ENCODE data around the gene EN2. TPM values are rescaled to one million over a fixed set of nuclear protein-coding genes. Genes with fewer than 3 reads are reported as not detected.

EN2 gene
- polyA plus RNA-seq, 2 of the 4 experiments (the other 2 are of a cell fraction), result 0.53 to 0.54 TPM

GRCh38 chr7:155490697-155491628, 33.0 kb downstream of the EN2 start:
- ChIA-PET POLR2A (no interaction called here), CTCF (no interaction called here)
- ATAC-seq, result no peak
- H3K4me1 ChIP-seq, result no peaks in the 10 kb centered on the region
- no peak overlapping the region for H3K4me3 ChIP-seq
- H3K4me2 ChIP-seq, result no peak overlapping the region
- DNase-seq (ENCODE audit: low read depth in 1 of 2, low spot score in 1 of 2), result no peak
- TF ChIP-seq MYC (IDR thresholded peaks at IDR 0.05; ENCODE audit: borderline replicate concordance, low read length) (no peak), NFE2L2 (conservative IDR thresholded peaks at IDR 0.05; ENCODE audit: low read length) (no peak), HEYL (CRISPR knock-in tag; IDR thresholded peaks at IDR 0.05) (no peak), RFX5 (IDR thresholded peaks at IDR 0.05) (no peak), FOSB (CRISPR knock-in tag; IDR thresholded peaks at IDR 0.05) (no peak), TFCP2L1 (CRISPR knock-in tag; IDR thresholded peaks at IDR 0.05) (no peak), KDM5A (IDR thresholded peaks at IDR 0.05) (no peak), MAZ (IDR thresholded peaks at IDR 0.05; ENCODE audit: borderline replicate concordance, low read depth, low read length) (no peak), ATOH8 (CRISPR knock-in tag; IDR thresholded peaks at IDR 0.05; ENCODE audit: low read depth) (no peak), CHD2 (IDR thresholded peaks at IDR 0.05; ENCODE audit: low read length, partially characterized antibody) (no peak)
- 86% methylated on average over 44 of the region's 47 CpGs for WGBS (ENCODE audit: missing lambda C conversion rate)
- FAIRE-seq, result no peak
- H3K27ac ChIP-seq, result no peak overlapping the region
- H3K9me3 ChIP-seq, result no peaks in the 10 kb centered on the region

GRCh38 chr7:155491812-155492211, 33.9 kb downstream of the EN2 start:
- WGBS (ENCODE audit: missing lambda C conversion rate), result 75% methylated on average over 11 of the region's 11 CpGs
- FAIRE-seq, result no peak
- ATAC-seq, result no peak
- H3K4me1 ChIP-seq, result no peaks in the 10 kb centered on the region
- H3K27ac ChIP-seq, result no peak overlapping the region
- no peak overlapping the region for H3K4me3 ChIP-seq
- ChIA-PET CTCF (no interaction called here), POLR2A (no interaction called here)
- TF ChIP-seq HES2 (IDR thresholded peaks at IDR 0.05) (no peak), BHLHE40 (IDR thresholded peaks at IDR 0.05; ENCODE audit: low read depth, low read length) (no peak), MAX (IDR thresholded peaks at IDR 0.05) (no peak), TP53 (CRISPR knock-in tag; IDR thresholded peaks at IDR 0.05) (no peak), HOXA7 (CRISPR knock-in tag; IDR thresholded peaks at IDR 0.05) (no peak)
- no peak overlapping the region for H3K4me2 ChIP-seq
- no peak for DNase-seq (ENCODE audit: low read depth in 1 of 2, low spot score in 1 of 2)
- no peaks in the 10 kb centered on the region for H3K9me3 ChIP-seq

- no peak for ATAC-seq
- 81% methylated on average over 15 of the region's 33 CpGs for WGBS (ENCODE audit: missing lambda C conversion rate)
- TF ChIP-seq GATA3 (IDR thresholded peaks at IDR 0.05; ENCODE audit: borderline replicate concordance), result no peak
- TF ChIP-seq CTCF (IDR thresholded peaks at IDR 0.05), result no peak
- no peak for TF ChIP-seq HOXB13 (CRISPR knock-in tag; IDR thresholded peaks at IDR 0.05; ENCODE audit: low read depth)
- TF ChIP-seq ESRRA (IDR thresholded peaks at IDR 0.05; ENCODE audit: borderline replicate concordance, low read length), result no peak
- no peak for TF ChIP-seq MAZ (IDR thresholded peaks at IDR 0.05; ENCODE audit: borderline replicate concordance, low read depth, low read length)
- TF ChIP-seq HOXB5 (CRISPR knock-in tag; IDR thresholded peaks at IDR 0.05), result no peak
- TF ChIP-seq SMC3 (IDR thresholded peaks at IDR 0.05), result no peak
- TF ChIP-seq BHLHE40 (IDR thresholded peaks at IDR 0.05; ENCODE audit: low read depth, low read length), result no peak
- TF ChIP-seq RFX5 (IDR thresholded peaks at IDR 0.05), result no peak
- no peak for TF ChIP-seq JUN (IDR thresholded peaks at IDR 0.05)
- no peak for TF ChIP-seq HDAC2 (IDR thresholded peaks at IDR 0.05)
- TF ChIP-seq NPAS2 (CRISPR knock-in tag; IDR thresholded peaks at IDR 0.05; ENCODE audit: borderline replicate concordance), result no peak
- TF ChIP-seq ZSCAN20 (CRISPR knock-in tag; IDR thresholded peaks at IDR 0.05), result no peak
- no peak for TF ChIP-seq POLR2A (IDR thresholded peaks at IDR 0.05; ENCODE audit: low read length)
- TF ChIP-seq KDM1A (IDR thresholded peaks at IDR 0.05; ENCODE audit: low read depth), result no peak
- no peak for TF ChIP-seq SREBF2 (IDR thresholded peaks at IDR 0.05)
- H3K27ac ChIP-seq, result no peak overlapping the region
- no peaks in the 10 kb centered on the region for H3K4me1 ChIP-seq
- H3K9me3 ChIP-seq, result no peaks in the 10 kb centered on the region
- H3K4me2 ChIP-seq, result no peak overlapping the region
- ChIA-PET POLR2A (no interaction called here), CTCF (no interaction called here)
- FAIRE-seq, result no peak
- no peak for DNase-seq (ENCODE audit: low read depth in 1 of 2, low spot score in 1 of 2)
- no peak overlapping the region for H3K4me3 ChIP-seq
These were observed 36.0 kb downstream of the EN2 start for GRCh38 chr7:155493744-155494538.
